SK-N-SH (cell line): ENCODE data around the gene MEF2C. TPM values are rescaled to one million over a fixed set of nuclear protein-coding genes. Genes with fewer than 3 reads are reported as not detected.

Source experiments
- CTCF ChIA-PET: fragments of 300-600, 350-600 bp; formaldehyde crosslinking; extraction: SDS; loops from one replicate; lab custom pipeline; 2021; lab: Yijun Ruan, JAX
- POLR2A ChIA-PET: fragments of 350-600 bp; sonication (Branson Sonifier 250); formaldehyde crosslinking; extraction: SDS; loops from one replicate; lab custom pipeline; 2020; ENCODE audit warnings: antibody characterized with exemption, inconsistent platforms; lab: Yijun Ruan, JAX
- DNase-seq: peaks from one replicate; pipeline ENCODE4 v3.0.0; 2012
- H2AFZ ChIP-seq: fragments of 200-600 bp; sonication (generic); 2 replicates; pipeline ENCODE4 v1.8.1; 2016; ENCODE audit warnings: antibody characterized with exemption, mild to moderate bottlenecking, low read depth
- H3F3A ChIP-seq: fragments of 200-600 bp; sonication (generic); replicated peaks from 2 replicates; pipeline ENCODE3; 2016; ENCODE audit warnings: antibody characterized with exemption, mild to moderate bottlenecking; ENCODE audit not compliant: insufficient read depth
- H3K27ac ChIP-seq, 2 experiments: fragments of 200-500 bp in 1 of 2; fragments of 200-600 bp in 1 of 2; sonication (Bioruptor generic) in 1 of 2; sonication (generic), shearing (Covaris generic) in 1 of 2; 2 replicates each; pipeline versions ENCODE4 v1.5.1 to v1.6.1; 2014 to 2016; ENCODE audit warnings: low read depth in 2 of 2, inconsistent platforms in 1 of 2, low read length in 1 of 2, mild to moderate bottlenecking in 1 of 2, mixed read lengths in 1 of 2
- H3K27me3 ChIP-seq: fragments of 200-600 bp; sonication (generic), shearing (Covaris generic); 2 replicates; pipeline ENCODE4 v1.6.1; 2016; ENCODE audit warnings: mixed run types; ENCODE audit not compliant: insufficient read depth
- H3K36me3 ChIP-seq, 2 experiments: fragments of 200-500 bp in 1 of 2; fragments of 200-600 bp in 1 of 2; sonication (Bioruptor generic) in 1 of 2; sonication (generic) in 1 of 2; replicated peaks in 1 of 2; 2 replicates each; pipeline versions ENCODE3 to v1.5.1; 2014 to 2016; ENCODE audit warnings: low read length in 1 of 2, mild to moderate bottlenecking in 1 of 2; ENCODE audit not compliant: insufficient read depth in 2 of 2, control insufficient read depth in 1 of 2
- H3K4me1 ChIP-seq, 2 experiments: fragments of 200-500 bp in 1 of 2; fragments of 200-600 bp in 1 of 2; sonication (Bioruptor generic) in 1 of 2; sonication (generic), shearing (Covaris generic) in 1 of 2; 2 replicates each; pipeline versions ENCODE4 v1.5.1 to v1.6.1; 2014 to 2016; ENCODE audit warnings: low read depth in 1 of 2, low read length in 1 of 2, mixed run types in 1 of 2; ENCODE audit not compliant: insufficient read depth in 2 of 2, control insufficient read depth in 1 of 2
- H3K4me2 ChIP-seq: fragments of 200-600 bp; sonication (generic), shearing (Covaris generic); 2 replicates; pipeline ENCODE4 v1.6.1; 2017; ENCODE audit warnings: mixed run types
- H3K4me3 ChIP-seq, 2 experiments: fragments of 200-500 bp in 1 of 2; fragments of 200-600 bp in 1 of 2; sonication (Bioruptor generic) in 1 of 2; sonication (generic), shearing (Covaris generic) in 1 of 2; 2 replicates each; pipeline versions ENCODE4 v1.5.1 to v1.8.1; 2014 to 2016; ENCODE audit warnings: low read depth in 2 of 2, inconsistent platforms in 1 of 2, low read length in 1 of 2, mild to moderate bottlenecking in 1 of 2, mixed read lengths in 1 of 2, moderate library complexity in 1 of 2
- H3K79me2 ChIP-seq: fragments of 200-600 bp; sonication (generic); 2 replicates; pipeline ENCODE4 v1.8.1; 2017; ENCODE audit warnings: mild to moderate bottlenecking; ENCODE audit not compliant: insufficient read depth
- H3K9ac ChIP-seq: fragments of 200-600 bp; sonication (generic); 2 replicates; pipeline ENCODE4 v1.6.1; 2017; ENCODE audit warnings: mixed run types
- H3K9me2 ChIP-seq: fragments of 200-600 bp; sonication (generic); 2 replicates; pipeline ENCODE4 v1.6.1; 2017; ENCODE audit warnings: mixed run types
- H3K9me3 ChIP-seq: fragments of 200-600 bp; sonication (generic); 2 replicates; pipeline ENCODE4 v1.6.1; 2017; ENCODE audit warnings: mixed run types, mild to moderate bottlenecking, moderate library complexity
- H4K20me1 ChIP-seq: fragments of 200-600 bp; sonication (generic); 2 replicates; pipeline ENCODE4 v1.6.1; 2017; ENCODE audit warnings: mild to moderate bottlenecking, mixed run types; ENCODE audit not compliant: insufficient read depth
- FOSL2 ChIP-seq: IDR thresholded peaks from 2 replicates; pipeline ENCODE4 v1.4.0; 2012; ENCODE audit warnings: low read depth, mild to moderate bottlenecking, moderate library complexity, borderline replicate concordance
- GATA2 ChIP-seq: sonication (generic); formaldehyde crosslinking; IDR thresholded peaks from 2 replicates; pipeline ENCODE4 v1.5.0; 2020; ENCODE audit warnings: mild to moderate bottlenecking, missing genetic modification reagents
- JUND ChIP-seq: IDR thresholded peaks from 2 replicates; pipeline ENCODE4 v1.4.0; 2012
- MEF2A ChIP-seq: IDR thresholded peaks from 2 replicates; pipeline ENCODE4 v1.4.0; 2012; ENCODE audit warnings: low read depth, borderline replicate concordance
- NFIC ChIP-seq: IDR thresholded peaks from 2 replicates; pipeline ENCODE4 v1.4.0; 2012; ENCODE audit warnings: borderline replicate concordance
- NRF1 ChIP-seq: IDR thresholded peaks from 2 replicates; pipeline ENCODE4 v1.6.1; 2012; ENCODE audit warnings: low read depth, mild to moderate bottlenecking, low read length
- RAD21 ChIP-seq: IDR thresholded peaks from 2 replicates; pipeline ENCODE4 v1.6.1; 2012; ENCODE audit warnings: mild to moderate bottlenecking, low read length
- SIN3A ChIP-seq: IDR thresholded peaks from 2 replicates; pipeline ENCODE4 v1.6.1; 2012; ENCODE audit warnings: low read depth, mild to moderate bottlenecking, low read length, moderate library complexity, borderline replicate concordance
- TAF1 ChIP-seq: IDR thresholded peaks from 2 replicates; pipeline ENCODE4 v1.6.1; 2012; ENCODE audit warnings: low read depth, mild to moderate bottlenecking, low read length, moderate library complexity, borderline replicate concordance
- WGBS: methylation state at CpG from one replicate; pipeline ENCODE4 v1.1.6; 2017; ENCODE audit warnings: low lambda C conversion rate; 5-methylcytosine and 5-hydroxymethylcytosine counted together
- polyA plus RNA-seq, 3 experiments: library from polyadenylated mRNA; depleted of rRNA; stranded (reverse); fragments of >200 nt; gene quantifications; 2 replicates each; pipeline ENCODE4 v1.2.3, GENCODE V29; 2012
- TF ChIP-seq, protein P1 (sequence below): IDR thresholded peaks from 2 replicates; pipeline ENCODE4 v1.6.1; 2012; ENCODE audit warnings: mild to moderate bottlenecking, low read depth, low read length, moderate library complexity
- TF ChIP-seq, protein P2 (sequence below): IDR thresholded peaks from 2 replicates; pipeline ENCODE4 v1.4.0; 2012; ENCODE audit warnings: low read depth
- TF ChIP-seq, protein P3 (sequence below): IDR thresholded peaks from 2 replicates; pipeline ENCODE4; 2012
- TF ChIP-seq, protein P4 (sequence below): fragments of 150-350 bp; IDR thresholded peaks from 2 replicates; pipeline ENCODE4 v1.6.1; 2016; ENCODE audit warnings: mild to moderate bottlenecking, low read depth, low read length
- TF ChIP-seq, protein P5 (sequence below): IDR thresholded peaks from 2 replicates; pipeline ENCODE4 v1.4.0; 2012; ENCODE audit warnings: low read depth, borderline replicate concordance

Gene MEF2C
- polyA plus RNA-seq, 1 of the 3 experiments (the other 2 are of a cell fraction), result 1.2 TPM

DNA sequence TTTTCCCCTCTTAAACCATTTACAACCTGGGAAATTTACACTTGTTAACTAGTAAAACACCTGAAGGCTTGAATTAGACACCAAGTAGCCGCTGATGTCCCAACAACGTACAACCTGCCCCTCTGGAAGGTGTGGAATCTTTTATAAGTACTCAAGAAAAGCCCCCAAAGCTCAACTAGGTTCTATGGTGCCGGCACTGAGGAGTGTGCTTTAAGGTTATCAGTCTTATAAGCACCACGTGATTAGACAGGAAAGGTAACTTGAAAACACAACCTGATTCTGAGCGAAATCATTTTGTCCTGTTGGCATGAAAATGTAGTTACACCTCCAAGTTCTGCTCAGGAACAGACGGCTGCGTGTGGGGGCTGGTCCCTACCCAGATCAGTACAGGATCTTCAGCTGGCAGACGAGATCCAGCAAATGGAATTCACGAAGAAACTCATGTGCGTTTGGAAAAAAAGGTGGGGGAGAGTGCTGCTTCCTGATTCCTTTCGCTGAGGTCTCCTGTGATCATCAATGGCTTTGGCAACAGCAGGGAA lies 195.5 kb downstream of the MEF2C start (continued):
- TF ChIP-seq, protein P1, sequence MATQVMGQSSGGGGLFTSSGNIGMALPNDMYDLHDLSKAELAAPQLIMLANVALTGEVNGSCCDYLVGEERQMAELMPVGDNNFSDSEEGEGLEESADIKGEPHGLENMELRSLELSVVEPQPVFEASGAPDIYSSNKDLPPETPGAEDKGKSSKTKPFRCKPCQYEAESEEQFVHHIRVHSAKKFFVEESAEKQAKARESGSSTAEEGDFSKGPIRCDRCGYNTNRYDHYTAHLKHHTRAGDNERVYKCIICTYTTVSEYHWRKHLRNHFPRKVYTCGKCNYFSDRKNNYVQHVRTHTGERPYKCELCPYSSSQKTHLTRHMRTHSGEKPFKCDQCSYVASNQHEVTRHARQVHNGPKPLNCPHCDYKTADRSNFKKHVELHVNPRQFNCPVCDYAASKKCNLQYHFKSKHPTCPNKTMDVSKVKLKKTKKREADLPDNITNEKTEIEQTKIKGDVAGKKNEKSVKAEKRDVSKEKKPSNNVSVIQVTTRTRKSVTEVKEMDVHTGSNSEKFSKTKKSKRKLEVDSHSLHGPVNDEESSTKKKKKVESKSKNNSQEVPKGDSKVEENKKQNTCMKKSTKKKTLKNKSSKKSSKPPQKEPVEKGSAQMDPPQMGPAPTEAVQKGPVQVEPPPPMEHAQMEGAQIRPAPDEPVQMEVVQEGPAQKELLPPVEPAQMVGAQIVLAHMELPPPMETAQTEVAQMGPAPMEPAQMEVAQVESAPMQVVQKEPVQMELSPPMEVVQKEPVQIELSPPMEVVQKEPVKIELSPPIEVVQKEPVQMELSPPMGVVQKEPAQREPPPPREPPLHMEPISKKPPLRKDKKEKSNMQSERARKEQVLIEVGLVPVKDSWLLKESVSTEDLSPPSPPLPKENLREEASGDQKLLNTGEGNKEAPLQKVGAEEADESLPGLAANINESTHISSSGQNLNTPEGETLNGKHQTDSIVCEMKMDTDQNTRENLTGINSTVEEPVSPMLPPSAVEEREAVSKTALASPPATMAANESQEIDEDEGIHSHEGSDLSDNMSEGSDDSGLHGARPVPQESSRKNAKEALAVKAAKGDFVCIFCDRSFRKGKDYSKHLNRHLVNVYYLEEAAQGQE, result no peak
- TF ChIP-seq NRF1 (no peak), SIN3A (no peak), MEF2A (no peak)

DNA sequence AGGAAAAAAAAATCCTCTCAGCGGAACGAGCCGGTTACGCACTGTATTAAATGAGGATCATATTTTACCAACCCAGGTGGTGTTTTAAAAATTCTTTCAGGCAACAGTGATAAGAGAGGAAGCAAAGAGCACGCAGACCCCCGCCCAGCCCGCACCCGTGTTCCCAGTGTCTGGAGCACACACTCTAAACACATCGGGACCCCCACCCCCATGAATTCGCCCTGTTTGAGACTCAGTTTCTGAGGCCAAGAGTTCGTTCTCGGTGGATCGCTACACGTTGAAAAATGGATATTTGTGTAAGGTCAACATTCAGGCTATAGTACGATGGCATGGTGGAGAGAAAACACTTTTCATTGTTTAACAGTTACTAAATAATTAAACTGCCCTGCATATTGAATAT lies 196.3 kb downstream of the MEF2C start:
- TF ChIP-seq, protein P2, sequence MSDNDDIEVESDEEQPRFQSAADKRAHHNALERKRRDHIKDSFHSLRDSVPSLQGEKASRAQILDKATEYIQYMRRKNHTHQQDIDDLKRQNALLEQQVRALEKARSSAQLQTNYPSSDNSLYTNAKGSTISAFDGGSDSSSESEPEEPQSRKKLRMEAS, result no peak
- TF ChIP-seq JUND (no peak), TAF1 (no peak), NFIC (no peak), GATA2 (no peak), NRF1 (no peak), RAD21 (no peak), SIN3A (no peak), MEF2A (no peak), FOSL2 (no peak)
- TF ChIP-seq, protein P3, sequence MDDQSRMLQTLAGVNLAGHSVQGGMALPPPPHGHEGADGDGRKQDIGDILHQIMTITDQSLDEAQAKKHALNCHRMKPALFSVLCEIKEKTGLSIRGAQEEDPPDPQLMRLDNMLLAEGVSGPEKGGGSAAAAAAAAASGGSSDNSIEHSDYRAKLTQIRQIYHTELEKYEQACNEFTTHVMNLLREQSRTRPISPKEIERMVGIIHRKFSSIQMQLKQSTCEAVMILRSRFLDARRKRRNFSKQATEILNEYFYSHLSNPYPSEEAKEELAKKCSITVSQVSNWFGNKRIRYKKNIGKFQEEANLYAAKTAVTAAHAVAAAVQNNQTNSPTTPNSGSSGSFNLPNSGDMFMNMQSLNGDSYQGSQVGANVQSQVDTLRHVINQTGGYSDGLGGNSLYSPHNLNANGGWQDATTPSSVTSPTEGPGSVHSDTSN, result no peak
- TF ChIP-seq, protein P1, result no peak
- TF ChIP-seq, protein P4, sequence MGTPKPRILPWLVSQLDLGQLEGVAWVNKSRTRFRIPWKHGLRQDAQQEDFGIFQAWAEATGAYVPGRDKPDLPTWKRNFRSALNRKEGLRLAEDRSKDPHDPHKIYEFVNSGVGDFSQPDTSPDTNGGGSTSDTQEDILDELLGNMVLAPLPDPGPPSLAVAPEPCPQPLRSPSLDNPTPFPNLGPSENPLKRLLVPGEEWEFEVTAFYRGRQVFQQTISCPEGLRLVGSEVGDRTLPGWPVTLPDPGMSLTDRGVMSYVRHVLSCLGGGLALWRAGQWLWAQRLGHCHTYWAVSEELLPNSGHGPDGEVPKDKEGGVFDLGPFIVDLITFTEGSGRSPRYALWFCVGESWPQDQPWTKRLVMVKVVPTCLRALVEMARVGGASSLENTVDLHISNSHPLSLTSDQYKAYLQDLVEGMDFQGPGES, result no peak
- TF ChIP-seq, protein P5, sequence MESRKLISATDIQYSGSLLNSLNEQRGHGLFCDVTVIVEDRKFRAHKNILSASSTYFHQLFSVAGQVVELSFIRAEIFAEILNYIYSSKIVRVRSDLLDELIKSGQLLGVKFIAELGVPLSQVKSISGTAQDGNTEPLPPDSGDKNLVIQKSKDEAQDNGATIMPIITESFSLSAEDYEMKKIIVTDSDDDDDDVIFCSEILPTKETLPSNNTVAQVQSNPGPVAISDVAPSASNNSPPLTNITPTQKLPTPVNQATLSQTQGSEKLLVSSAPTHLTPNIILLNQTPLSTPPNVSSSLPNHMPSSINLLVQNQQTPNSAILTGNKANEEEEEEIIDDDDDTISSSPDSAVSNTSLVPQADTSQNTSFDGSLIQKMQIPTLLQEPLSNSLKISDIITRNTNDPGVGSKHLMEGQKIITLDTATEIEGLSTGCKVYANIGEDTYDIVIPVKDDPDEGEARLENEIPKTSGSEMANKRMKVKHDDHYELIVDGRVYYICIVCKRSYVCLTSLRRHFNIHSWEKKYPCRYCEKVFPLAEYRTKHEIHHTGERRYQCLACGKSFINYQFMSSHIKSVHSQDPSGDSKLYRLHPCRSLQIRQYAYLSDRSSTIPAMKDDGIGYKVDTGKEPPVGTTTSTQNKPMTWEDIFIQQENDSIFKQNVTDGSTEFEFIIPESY, result no peak
- peaks cover 96% of the 10 kb centered on the region for H3K27me3 ChIP-seq
- no peaks in the 10 kb centered on the region for H3K36me3 ChIP-seq
- ChIA-PET CTCF (interaction anchor here (1.3 kb wide), 1 partner anchor 905 kb away, joined by 6 read pairs; no protein-coding TSS in a partner anchor), POLR2A (no interaction called here)
- H3K4me3 ChIP-seq, result no peak overlapping the region
- H3K4me2 ChIP-seq, result no peak overlapping the region
- H3K4me1 ChIP-seq, result peaks cover 5 to 11% of the 10 kb centered on the region in 2 experiments; a peak in 1 of 4 replicates
- WGBS, result 12% methylated on average over 15 of the region's 15 CpGs
- H3K79me2 ChIP-seq, result no peaks in the 10 kb centered on the region
- H4K20me1 ChIP-seq, result no peaks in the 10 kb centered on the region
- no peaks in the 10 kb centered on the region for H3K9me3 ChIP-seq
- H3F3A ChIP-seq, result no peaks in the 10 kb centered on the region
- H3K9ac ChIP-seq, result no peak overlapping the region
- H3K27ac ChIP-seq, result no peak overlapping the region
- no peak for DNase-seq
- no peak overlapping the region for H2AFZ ChIP-seq
- no peaks in the 10 kb centered on the region for H3K9me2 ChIP-seq
